Measurements from ENCODE around the gene TRMT11.

The TRMT11 gene

DNA sequence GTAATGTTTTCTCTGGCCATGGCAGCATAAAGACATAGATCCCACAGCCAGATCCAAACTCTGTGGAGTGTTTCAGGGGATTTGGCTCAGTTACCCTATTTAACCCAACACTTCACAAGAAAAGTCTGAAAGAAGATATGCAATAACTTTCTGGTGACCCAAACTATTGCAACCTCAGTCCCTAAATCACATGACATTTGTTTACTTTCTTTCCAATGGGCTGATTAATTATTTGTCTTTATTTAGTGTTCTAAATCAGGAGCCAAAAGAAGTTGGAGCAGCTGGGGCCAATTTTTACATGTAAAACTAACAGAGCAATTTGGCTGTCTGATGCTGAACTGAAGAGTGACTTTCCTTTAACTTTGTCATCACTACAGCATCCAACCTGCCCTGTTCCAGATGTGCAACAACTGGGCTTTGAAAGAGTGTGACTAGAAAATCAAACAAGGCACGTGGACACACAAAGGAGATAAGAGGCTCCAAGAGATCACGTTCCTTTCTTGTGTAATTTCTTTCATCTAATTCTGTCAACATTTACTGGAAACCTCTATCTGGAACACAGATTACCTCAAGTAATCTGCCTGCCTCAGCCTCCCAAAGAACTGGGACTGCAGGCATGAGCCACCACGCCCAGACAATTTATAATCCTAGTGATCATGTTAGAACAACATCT, 90.8 kb downstream of the TRMT11 start:
- DNase-seq (ENCODE audit: low read depth) = no peak

GRCh38 chr6:126077810-126078776, 91.8 kb downstream of the TRMT11 start:
- no peak for DNase-seq (ENCODE audit: low read depth)

- DNase-seq (ENCODE audit: low read depth) = no peak
These were observed 97.5 kb downstream of the TRMT11 start for GRCh38 chr6:126083875-126084274.

GRCh38 chr6:126086560-126086959, 100.2 kb downstream of the TRMT11 start:
- no peak for DNase-seq (ENCODE audit: low read depth)
